Endothelial cell of umbilical vein (primary cell): ENCODE results near the gene ACTG2. TPM values are rescaled to one million over a fixed set of nuclear protein-coding genes. Genes with fewer than 3 reads are reported as not detected.
A peak's percentile ranks its signal among the peaks of the same experiment; 100 is the strongest.

ENCODE experiments used
- BruUV-seq: library from RNA; stranded (reverse); fragments of 400-500 nt; replicated peaks from 2 replicates; lab custom pipeline; 2021; lab: Mats Ljungman, UMichigan
- CTCF ChIA-PET: fragments of 300-600, 350-600 bp; sonication (Branson Sonifier 250); formaldehyde crosslinking; loops from one replicate; lab custom pipeline; 2021; ENCODE audit warnings: antibody characterized with exemption, inconsistent platforms; lab: Charles Lee
- POLR2A ChIA-PET: fragments of 300-600, 350-600 bp; sonication (Branson Sonifier 250); formaldehyde crosslinking; loops from one replicate; lab custom pipeline; 2021; ENCODE audit warnings: antibody characterized with exemption, inconsistent platforms; lab: Charles Lee
- DNase-seq: peaks from one replicate; pipeline ENCODE4 v3.0.0-alpha.2; 2011; ENCODE audit warnings: low read depth, low spot score
- FAIRE-seq: peaks from 2 replicates; lab custom pipeline; 2011; peaks lifted over from hg19 to GRCh38; lab: Jason Lieb, UNC
- H2AFZ ChIP-seq: 2 replicates; pipeline ENCODE4 v1.6.0; 2012; ENCODE audit warnings: low read depth, low read length, control low read depth, inconsistent platforms
- H3K27ac ChIP-seq: 2 replicates; pipeline ENCODE4 v1.5.1; 2011; ENCODE audit warnings: low read depth, mild to moderate bottlenecking, control low read depth, low read length, moderate library complexity; ENCODE audit not compliant: insufficient read depth
- H3K27me3 ChIP-seq, 2 experiments: 2 replicates each; pipeline versions ENCODE4 v1.6.0 to v1.6.1; 2011; ENCODE audit warnings: low read length in 2 of 2, mixed read lengths in 1 of 2; ENCODE audit not compliant: control insufficient read depth in 2 of 2, insufficient read depth in 2 of 2
- H3K36me3 ChIP-seq, 2 experiments: 2 replicates in 1 of 2; 3 replicates in 1 of 2; pipeline ENCODE4 v1.5.1; 2011; ENCODE audit warnings: low read length in 2 of 2, mild to moderate bottlenecking in 1 of 2, moderate library complexity in 1 of 2; ENCODE audit not compliant: control insufficient read depth in 2 of 2, insufficient read depth in 2 of 2; ENCODE audit errors: extremely low read depth in 1 of 2
- H3K4me1 ChIP-seq: 3 replicates; pipeline ENCODE4 v1.5.1; 2011; ENCODE audit warnings: mild to moderate bottlenecking, low read length; ENCODE audit not compliant: control insufficient read depth, insufficient read depth; ENCODE audit errors: extremely low read depth
- H3K4me2 ChIP-seq: 2 replicates; pipeline ENCODE4 v1.6.1; 2011; ENCODE audit warnings: low read length, control low read depth, mixed read lengths; ENCODE audit not compliant: insufficient read depth
- H3K4me3 ChIP-seq, 3 experiments: fragments of 200-600 bp in 1 of 3; sonication (generic), shearing (Covaris generic) in 1 of 3; replicated peaks in 1 of 3; 2 replicates each; pipeline ENCODE4 v1.5.1; 2011 to 2016; ENCODE audit warnings: control low read depth in 3 of 3, low read length in 3 of 3, mild to moderate bottlenecking in 2 of 3, inconsistent platforms in 1 of 3, low read depth in 1 of 3, moderate library complexity in 1 of 3; ENCODE audit not compliant: insufficient read depth in 1 of 3
- H3K79me2 ChIP-seq: 2 replicates; pipeline ENCODE4 v1.6.0; 2012; ENCODE audit warnings: low read length, inconsistent platforms; ENCODE audit not compliant: control insufficient read depth, insufficient read depth
- H3K9ac ChIP-seq: replicated peaks from 2 replicates; pipeline ENCODE3; 2011; ENCODE audit warnings: low read length, control low read depth; ENCODE audit not compliant: insufficient read depth; ENCODE audit errors: extremely low read depth
- H3K9me1 ChIP-seq: replicated peaks from 3 replicates; pipeline ENCODE4 v1.6.0; 2011; ENCODE audit warnings: mild to moderate bottlenecking, low read length; ENCODE audit not compliant: control insufficient read depth, insufficient read depth; ENCODE audit errors: extremely low read depth
- H3K9me3 ChIP-seq: replicated peaks from 2 replicates; pipeline ENCODE4 v1.5.1; 2012; ENCODE audit warnings: low read length, inconsistent platforms; ENCODE audit not compliant: control insufficient read depth, insufficient read depth
- H4K20me1 ChIP-seq: replicated peaks from 2 replicates; pipeline ENCODE3; 2011; ENCODE audit warnings: mild to moderate bottlenecking, low read length; ENCODE audit not compliant: control insufficient read depth, insufficient read depth; ENCODE audit errors: extremely low read depth
- EZH2 ChIP-seq: IDR thresholded peaks from 2 replicates; pipeline ENCODE4 v1.6.1; 2012; ENCODE audit warnings: borderline replicate concordance, low read depth, mild to moderate bottlenecking, moderate library complexity, low read length, inconsistent platforms; ENCODE audit not compliant: severe bottlenecking
- GATA2 ChIP-seq: IDR thresholded peaks from 2 replicates; pipeline ENCODE4 v1.7.0; 2011; ENCODE audit warnings: low read depth, mild to moderate bottlenecking, moderate library complexity, mixed read lengths, low read length; ENCODE audit not compliant: insufficient read length, insufficient read depth
- JUN ChIP-seq: IDR thresholded peaks from 2 replicates; pipeline ENCODE4 v1.6.1; 2011; ENCODE audit warnings: borderline replicate concordance, low read depth; ENCODE audit not compliant: insufficient read length, insufficient read depth
- POLR2A ChIP-seq: IDR thresholded peaks from 2 replicates; pipeline ENCODE4 v1.6.1; 2012; ENCODE audit warnings: low read depth, mild to moderate bottlenecking, control low read depth, low read length
- POLR2AphosphoS5 ChIP-seq: IDR thresholded peaks from 2 replicates; pipeline ENCODE4 v1.6.1; 2012; ENCODE audit warnings: low read depth, mild to moderate bottlenecking, control low read depth, low read length, moderate library complexity; ENCODE audit not compliant: insufficient read depth
- dilution Hi-C: fragments of 300-500 bp; cut with MboI; formaldehyde crosslinking; loops from one replicate; pipeline ENCODE4 v1.15.0; 2019; ENCODE audit warnings: low sequenced_read_pairs; ENCODE audit not compliant: extremely low pct_ligation_motif_present
- intact Hi-C: fragments of 100-400 bp; cut with micrococcal nuclease; formaldehyde crosslinking; loops from one replicate; pipeline ENCODE4 v1.10.0; 2022
- polyA plus RNA-seq, 4 experiments: library from polyadenylated mRNA; depleted of rRNA in 3 of 4; stranded (reverse) in 3 of 4; unstranded in 1 of 4; fragments of >200 nt; gene quantifications; 2 replicates each; pipeline versions ENCODE4 v1.2.1 to v1.2.3, GENCODE V29; 2011 to 2012; ENCODE audit warnings: missing spikeins in 1 of 4
- total RNA-seq: library from RNA; stranded (reverse); gene quantifications from 2 replicates; pipeline ENCODE4 v1.2.3, GENCODE V29; 2021
- TF ChIP-seq, protein P1 (sequence below): IDR thresholded peaks from 2 replicates; pipeline ENCODE4 v1.6.1; 2011; ENCODE audit not compliant: insufficient read depth, insufficient read length

The ACTG2 gene
- total and polyA plus RNA-seq, 2 donors (not counting 3 experiments of a cell fraction or from before 2014, with no cell fraction given) = not detected

DNA sequence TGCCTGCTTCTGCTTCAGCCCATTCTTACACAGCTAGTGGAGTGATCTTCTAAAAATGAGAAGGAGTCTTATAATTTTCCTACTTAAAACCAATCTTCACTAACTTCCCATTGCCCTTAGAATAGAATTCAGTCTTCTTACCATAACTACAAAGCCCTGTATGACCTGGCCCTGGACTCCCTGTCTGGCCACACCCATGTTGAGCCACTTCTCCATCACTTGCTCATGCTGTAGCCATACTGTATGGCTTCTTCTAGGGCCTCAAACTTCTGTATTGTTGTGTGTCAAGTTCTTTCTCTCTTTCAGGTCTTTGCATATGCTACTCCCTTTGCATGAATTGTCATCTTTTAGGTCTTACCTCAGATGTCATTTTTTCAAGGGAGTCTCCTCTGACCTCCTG lies 45.1 kb downstream of the ACTG2 start:
- ChIA-PET CTCF (interaction anchor here (0.8 to 1.6 kb wide), 3 partner anchors 8 to 33 kb away, joined by 3 to 5 read pairs (median 4); no protein-coding TSS in a partner anchor), POLR2A (no interaction called here)
- Histone ChIP-seq H3K36me3 (peaks cover 3% of the 10 kb centered on the region in 2 experiments), H3K9me1 (no peaks in the 10 kb centered on the region), H3K9ac (no peak overlapping the region), H3K27ac (no peak overlapping the region), H3K4me3 (no peak overlapping the region), H3K79me2 (peaks cover 52% of the 10 kb centered on the region), H3K9me3 (no peaks in the 10 kb centered on the region), H4K20me1 (peaks cover 3% of the 10 kb centered on the region), H2AFZ (no peak overlapping the region), H3K4me1 (peaks cover 5% of the 10 kb centered on the region), H3K27me3 (no peaks in the 10 kb centered on the region), H3K4me2 (no peak overlapping the region)
- BruUV-seq = no TSS peak
- TF ChIP-seq, protein P1, sequence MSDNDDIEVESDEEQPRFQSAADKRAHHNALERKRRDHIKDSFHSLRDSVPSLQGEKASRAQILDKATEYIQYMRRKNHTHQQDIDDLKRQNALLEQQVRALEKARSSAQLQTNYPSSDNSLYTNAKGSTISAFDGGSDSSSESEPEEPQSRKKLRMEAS = no peak
- DNase-seq = no peak
- intact Hi-C loops (loop anchor here (5.0 kb wide), 1 partner anchor 1179 kb away; no protein-coding TSS in a partner anchor), dilution Hi-C loops (no loop called here)
- FAIRE-seq = no peak

- ChIA-PET CTCF (interaction anchor here (1.4 to 1.6 kb wide), 2 partner anchors 16 to 32 kb away, joined by 3 to 5 read pairs; no protein-coding TSS in a partner anchor), POLR2A (interaction anchor here (0.6 kb wide), 1 partner anchor 22 kb away, joined by 3 read pairs; no protein-coding TSS in a partner anchor)
- Histone ChIP-seq H3K36me3 (peaks cover 3 to 4% of the 10 kb centered on the region in 2 experiments), H3K27ac (no peak overlapping the region), H3K4me1 (peaks cover 5% of the 10 kb centered on the region), H3K4me3 (no peak overlapping the region), H3K9me3 (no peaks in the 10 kb centered on the region), H3K9ac (no peak overlapping the region), H2AFZ (no peak overlapping the region), H3K79me2 (peaks cover 49% of the 10 kb centered on the region), H3K27me3 (no peaks in the 10 kb centered on the region), H4K20me1 (no peaks in the 10 kb centered on the region), H3K9me1 (no peaks in the 10 kb centered on the region), H3K4me2 (no peak overlapping the region)
- BruUV-seq = no TSS peak
- intact Hi-C loops (loop anchor here (5.0 kb wide), 1 partner anchor 1178 kb away; no protein-coding TSS in a partner anchor), dilution Hi-C loops (no loop called here)
- DNase-seq (no peak), FAIRE-seq (peak; percentile 4)
- TF ChIP-seq POLR2A (no peak), POLR2AphosphoS5 (no peak), EZH2 (no peak), JUN (no peak), GATA2 (no peak)
- TF ChIP-seq, protein P1 = no peak
Measured at GRCh38 chr2:73938718-73939352, 46.0 kb downstream of the ACTG2 start.
